SK-N-MC (cell line): ENCODE measurements around the gene APPBP2.

Source experiments
- EZH2 ChIP-seq: fragments of 200-600 bp; sonication (generic); IDR thresholded peaks from one replicate; pipeline ENCODE4 v1.6.1; 2017; ENCODE audit warnings: antibody characterized with exemption
- FOXP2 ChIP-seq: optimal IDR thresholded peaks from 2 replicates; pipeline ENCODE3; 2011; ENCODE audit warnings: mild to moderate bottlenecking, moderate library complexity; ENCODE audit not compliant: insufficient read depth; ENCODE audit errors: extremely low read length, control extremely low read depth
- POLR2AphosphoS5 ChIP-seq: IDR thresholded peaks from 2 replicates; pipeline ENCODE4 v1.6.1; 2012; ENCODE audit warnings: mild to moderate bottlenecking, low read depth, low read length, borderline replicate concordance

GRCh38 chr17:60412701-60413100 lies 113.3 kb downstream of the APPBP2 start:
- TF ChIP-seq EZH2: no peak
- TF ChIP-seq POLR2AphosphoS5: no peak
- no peak for TF ChIP-seq FOXP2
